HL-60 (cell line): Measurements from ENCODE around the gene EML6.

Experiments used
- DNase-seq, 2 experiments: peaks; one replicate each; pipeline ENCODE4 v3.0.0-alpha.2; 2010 to 2020; ENCODE audit warnings: low read depth in 1 of 2, low spot score in 1 of 2
- H3K27ac ChIP-seq: fragments of 250-450 bp; sonication (Bioruptor Pico); replicated peaks from 2 replicates; pipeline ENCODE4 v1.5.1; 2020; ENCODE audit warnings: mild to moderate bottlenecking, moderate library complexity
- H3K27me3 ChIP-seq: fragments of 250-450 bp; sonication (Bioruptor Pico); 2 replicates; pipeline ENCODE4 v1.5.1; 2021; ENCODE audit warnings: mild to moderate bottlenecking, moderate library complexity; ENCODE audit not compliant: insufficient read depth, poor library complexity, severe bottlenecking
- H3K4me3 ChIP-seq: replicated peaks from 2 replicates; pipeline ENCODE4 v1.5.1; 2011; ENCODE audit warnings: mild to moderate bottlenecking, control low read depth, low read length; ENCODE audit not compliant: insufficient read depth
- GABPA ChIP-seq: IDR thresholded peaks from 2 replicates; pipeline ENCODE4 v1.6.1; 2012; ENCODE audit warnings: low read depth
- POLR2AphosphoS5 ChIP-seq: IDR thresholded peaks from 2 replicates; pipeline ENCODE4 v1.6.1; 2012; ENCODE audit warnings: low read depth
- SPI1 ChIP-seq: IDR thresholded peaks from 2 replicates; pipeline ENCODE4 v1.6.1; 2012; ENCODE audit warnings: low read depth, mild to moderate bottlenecking, borderline replicate concordance
- TF ChIP-seq, protein P1 (sequence below): IDR thresholded peaks from one replicate; pipeline ENCODE4 v1.5.1; 2011; ENCODE audit warnings: low read length, control low read depth, inconsistent platforms; ENCODE audit not compliant: insufficient read depth
- TF ChIP-seq, protein P2 (sequence below): IDR thresholded peaks from 2 replicates; pipeline ENCODE4 v1.6.1; 2012; ENCODE audit warnings: low read depth; ENCODE audit not compliant: insufficient replicate concordance

Gene EML6

DNA sequence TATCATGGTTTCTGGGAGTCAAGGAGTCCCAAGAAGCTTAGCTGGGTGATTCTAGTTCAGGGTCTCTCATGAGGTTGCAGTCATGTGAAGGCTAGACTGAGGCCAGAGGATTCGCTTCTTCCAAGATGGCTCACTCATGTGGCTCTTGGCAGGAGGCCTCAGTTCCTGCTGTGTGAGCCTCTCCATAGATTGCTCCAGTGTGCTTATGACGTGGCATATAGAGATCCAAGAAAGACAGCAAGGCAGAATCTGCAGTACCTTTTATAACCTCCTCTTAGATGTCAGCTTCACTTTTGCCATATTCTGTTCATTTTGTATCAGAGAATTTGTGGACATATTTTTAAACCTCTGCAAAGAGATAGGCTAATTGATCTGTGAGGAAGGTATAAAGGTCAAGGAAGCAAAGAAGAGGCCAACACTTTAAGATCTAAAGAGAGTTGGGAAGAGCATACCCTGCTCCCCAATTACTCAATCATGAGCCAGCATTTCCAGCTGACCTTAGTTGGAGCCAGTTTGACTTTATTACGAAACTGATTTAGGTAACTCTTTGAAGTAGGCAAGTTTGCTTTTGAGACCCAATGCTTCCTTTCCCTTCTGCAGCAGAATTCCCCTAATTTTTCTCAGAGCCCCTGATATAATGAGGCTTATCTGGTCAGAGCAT lies 134.7 kb downstream of the EML6 start:
- Histone ChIP-seq H3K4me3 (no peak overlapping the region), H3K27ac (no peak overlapping the region), H3K27me3 (no peaks in the 10 kb centered on the region)
- TF ChIP-seq GABPA = no peak
- TF ChIP-seq POLR2AphosphoS5 = no peak
- TF ChIP-seq, protein P1, sequence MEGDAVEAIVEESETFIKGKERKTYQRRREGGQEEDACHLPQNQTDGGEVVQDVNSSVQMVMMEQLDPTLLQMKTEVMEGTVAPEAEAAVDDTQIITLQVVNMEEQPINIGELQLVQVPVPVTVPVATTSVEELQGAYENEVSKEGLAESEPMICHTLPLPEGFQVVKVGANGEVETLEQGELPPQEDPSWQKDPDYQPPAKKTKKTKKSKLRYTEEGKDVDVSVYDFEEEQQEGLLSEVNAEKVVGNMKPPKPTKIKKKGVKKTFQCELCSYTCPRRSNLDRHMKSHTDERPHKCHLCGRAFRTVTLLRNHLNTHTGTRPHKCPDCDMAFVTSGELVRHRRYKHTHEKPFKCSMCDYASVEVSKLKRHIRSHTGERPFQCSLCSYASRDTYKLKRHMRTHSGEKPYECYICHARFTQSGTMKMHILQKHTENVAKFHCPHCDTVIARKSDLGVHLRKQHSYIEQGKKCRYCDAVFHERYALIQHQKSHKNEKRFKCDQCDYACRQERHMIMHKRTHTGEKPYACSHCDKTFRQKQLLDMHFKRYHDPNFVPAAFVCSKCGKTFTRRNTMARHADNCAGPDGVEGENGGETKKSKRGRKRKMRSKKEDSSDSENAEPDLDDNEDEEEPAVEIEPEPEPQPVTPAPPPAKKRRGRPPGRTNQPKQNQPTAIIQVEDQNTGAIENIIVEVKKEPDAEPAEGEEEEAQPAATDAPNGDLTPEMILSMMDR = no peak
- no peak for TF ChIP-seq SPI1
- TF ChIP-seq, protein P2, sequence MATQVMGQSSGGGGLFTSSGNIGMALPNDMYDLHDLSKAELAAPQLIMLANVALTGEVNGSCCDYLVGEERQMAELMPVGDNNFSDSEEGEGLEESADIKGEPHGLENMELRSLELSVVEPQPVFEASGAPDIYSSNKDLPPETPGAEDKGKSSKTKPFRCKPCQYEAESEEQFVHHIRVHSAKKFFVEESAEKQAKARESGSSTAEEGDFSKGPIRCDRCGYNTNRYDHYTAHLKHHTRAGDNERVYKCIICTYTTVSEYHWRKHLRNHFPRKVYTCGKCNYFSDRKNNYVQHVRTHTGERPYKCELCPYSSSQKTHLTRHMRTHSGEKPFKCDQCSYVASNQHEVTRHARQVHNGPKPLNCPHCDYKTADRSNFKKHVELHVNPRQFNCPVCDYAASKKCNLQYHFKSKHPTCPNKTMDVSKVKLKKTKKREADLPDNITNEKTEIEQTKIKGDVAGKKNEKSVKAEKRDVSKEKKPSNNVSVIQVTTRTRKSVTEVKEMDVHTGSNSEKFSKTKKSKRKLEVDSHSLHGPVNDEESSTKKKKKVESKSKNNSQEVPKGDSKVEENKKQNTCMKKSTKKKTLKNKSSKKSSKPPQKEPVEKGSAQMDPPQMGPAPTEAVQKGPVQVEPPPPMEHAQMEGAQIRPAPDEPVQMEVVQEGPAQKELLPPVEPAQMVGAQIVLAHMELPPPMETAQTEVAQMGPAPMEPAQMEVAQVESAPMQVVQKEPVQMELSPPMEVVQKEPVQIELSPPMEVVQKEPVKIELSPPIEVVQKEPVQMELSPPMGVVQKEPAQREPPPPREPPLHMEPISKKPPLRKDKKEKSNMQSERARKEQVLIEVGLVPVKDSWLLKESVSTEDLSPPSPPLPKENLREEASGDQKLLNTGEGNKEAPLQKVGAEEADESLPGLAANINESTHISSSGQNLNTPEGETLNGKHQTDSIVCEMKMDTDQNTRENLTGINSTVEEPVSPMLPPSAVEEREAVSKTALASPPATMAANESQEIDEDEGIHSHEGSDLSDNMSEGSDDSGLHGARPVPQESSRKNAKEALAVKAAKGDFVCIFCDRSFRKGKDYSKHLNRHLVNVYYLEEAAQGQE = no peak
- DNase-seq = peak in 1 of 2 experiments; percentile 27

DNA sequence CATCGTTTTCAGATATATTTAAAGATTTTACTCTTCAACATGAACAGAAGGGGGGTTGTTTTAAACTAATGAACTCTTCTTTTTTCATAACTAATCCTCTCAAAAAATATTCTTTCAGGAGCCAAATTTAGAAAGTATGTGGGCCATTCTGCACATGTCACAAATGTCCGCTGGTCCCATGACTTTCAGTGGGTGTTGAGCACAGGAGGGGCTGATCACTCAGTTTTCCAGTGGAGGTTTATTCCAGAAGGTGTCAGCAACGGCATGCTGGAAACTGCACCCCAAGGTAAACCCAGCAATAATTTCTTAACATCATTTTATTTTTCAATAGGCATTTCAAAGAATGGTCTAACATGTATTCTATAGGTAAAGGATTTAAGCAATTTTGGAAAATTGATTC lies 136.0 kb downstream of the EML6 start:
- no peak overlapping the region for H3K27ac ChIP-seq
- TF ChIP-seq GABPA = no peak
- H3K27me3 ChIP-seq = no peaks in the 10 kb centered on the region
- no peak for DNase-seq
- H3K4me3 ChIP-seq = no peak overlapping the region

DNA sequence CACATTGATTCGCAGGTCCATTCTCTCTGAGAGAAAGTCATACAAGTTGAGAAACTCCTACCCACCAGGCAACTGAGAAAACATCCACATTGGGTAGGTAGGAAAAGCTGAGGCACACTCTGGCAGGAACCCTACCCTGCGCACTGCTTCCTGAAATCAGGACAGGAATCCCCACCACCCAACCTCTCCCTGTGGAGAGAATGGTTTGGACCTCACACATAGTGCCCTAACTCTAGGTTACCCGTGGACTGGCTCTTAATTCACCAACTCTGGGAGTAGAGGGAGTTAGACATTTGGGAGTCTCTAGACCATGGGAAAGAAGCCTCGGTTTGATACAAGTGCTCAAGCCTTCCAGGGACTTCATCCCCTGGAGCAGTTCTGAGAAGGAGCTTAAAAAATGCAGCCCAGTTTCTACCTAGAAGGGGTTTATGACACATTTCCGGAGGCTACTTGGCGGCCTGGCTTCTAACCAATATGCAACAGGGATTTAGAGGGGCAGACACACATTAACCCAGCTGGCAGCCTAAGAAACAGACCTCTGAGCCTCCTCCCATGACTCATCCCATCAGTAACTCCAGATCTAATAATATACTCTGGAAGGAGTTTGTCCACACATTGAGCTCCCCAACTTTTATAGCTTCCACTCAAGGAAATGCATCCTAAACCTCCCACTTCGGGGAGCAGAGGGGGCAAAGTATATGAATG lies 136.7 kb downstream of the EML6 start:
- H3K27ac ChIP-seq = no peak overlapping the region

More for the DNA sequence above, 136.7 kb downstream of the EML6 start:
- Histone ChIP-seq H3K4me3 (no peak overlapping the region), H3K27me3 (no peaks in the 10 kb centered on the region)
- no peak for DNase-seq
- TF ChIP-seq, protein P2 = no peak
- TF ChIP-seq SPI1 (no peak), POLR2AphosphoS5 (no peak), GABPA (no peak)
- TF ChIP-seq, protein P1 = no peak
